Measurements from ENCODE around the gene RWDD4.

RWDD4 gene

GRCh38 chr4:183636503-183636902 lies 22.5 kb downstream of the RWDD4 start:
- TF ChIP-seq, protein P1, sequence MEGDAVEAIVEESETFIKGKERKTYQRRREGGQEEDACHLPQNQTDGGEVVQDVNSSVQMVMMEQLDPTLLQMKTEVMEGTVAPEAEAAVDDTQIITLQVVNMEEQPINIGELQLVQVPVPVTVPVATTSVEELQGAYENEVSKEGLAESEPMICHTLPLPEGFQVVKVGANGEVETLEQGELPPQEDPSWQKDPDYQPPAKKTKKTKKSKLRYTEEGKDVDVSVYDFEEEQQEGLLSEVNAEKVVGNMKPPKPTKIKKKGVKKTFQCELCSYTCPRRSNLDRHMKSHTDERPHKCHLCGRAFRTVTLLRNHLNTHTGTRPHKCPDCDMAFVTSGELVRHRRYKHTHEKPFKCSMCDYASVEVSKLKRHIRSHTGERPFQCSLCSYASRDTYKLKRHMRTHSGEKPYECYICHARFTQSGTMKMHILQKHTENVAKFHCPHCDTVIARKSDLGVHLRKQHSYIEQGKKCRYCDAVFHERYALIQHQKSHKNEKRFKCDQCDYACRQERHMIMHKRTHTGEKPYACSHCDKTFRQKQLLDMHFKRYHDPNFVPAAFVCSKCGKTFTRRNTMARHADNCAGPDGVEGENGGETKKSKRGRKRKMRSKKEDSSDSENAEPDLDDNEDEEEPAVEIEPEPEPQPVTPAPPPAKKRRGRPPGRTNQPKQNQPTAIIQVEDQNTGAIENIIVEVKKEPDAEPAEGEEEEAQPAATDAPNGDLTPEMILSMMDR (IDR thresholded peaks at IDR 0.05): no peak
- intact Hi-C loops (cut with DNase I; ENCODE audit: low total_unique reads): no loop called here
- peak overlapping the region; percentile 43 to 61 for H3K27ac ChIP-seq

DNA sequence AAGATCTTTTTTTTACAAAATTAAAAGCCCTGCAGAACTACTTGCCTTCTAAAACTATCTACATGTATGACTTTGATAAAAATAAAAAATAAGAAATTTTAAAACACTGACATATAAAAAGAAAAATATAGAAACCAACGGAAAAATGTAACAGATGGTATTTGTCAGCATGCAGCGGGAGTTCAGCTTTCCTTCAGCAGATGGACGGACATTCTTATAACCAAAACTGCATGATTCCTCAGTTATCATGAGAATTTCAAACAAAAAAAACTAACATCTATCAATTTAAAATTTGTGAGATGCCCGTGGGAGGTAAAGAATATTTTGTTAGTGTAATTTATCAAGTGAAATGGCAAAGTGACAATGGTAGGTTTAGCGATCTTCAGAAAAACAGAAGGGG lies 23.2 kb downstream of the RWDD4 start:
- no peaks in the 10 kb centered on the region for H3K27me3 ChIP-seq
- TF ChIP-seq, protein P1 (IDR thresholded peaks at IDR 0.05): no peak
- no peak overlapping the region for H3K4me3 ChIP-seq
- intact Hi-C loops (cut with DNase I; ENCODE audit: low total_unique reads): no loop called here
- peaks cover 0 to 36% (median 18%) of the 10 kb centered on the region in 4 donors for H3K4me1 ChIP-seq
- H3K27ac ChIP-seq: peak overlapping the region in 1 of 2 donors; percentile 61
- no peaks in the 10 kb centered on the region for H3K9me3 ChIP-seq
- DNase-seq: no peak
- no peaks in the 10 kb centered on the region for H3K36me3 ChIP-seq

More at GRCh38 chr4:183636503-183636902, 22.5 kb downstream of the RWDD4 start:
- DNase-seq: no peak
- no peaks in the 10 kb centered on the region for H3K9me3 ChIP-seq
- peaks cover 0 to 36% (median 18%) of the 10 kb centered on the region in 4 donors for H3K4me1 ChIP-seq
- H3K4me3 ChIP-seq: peak overlapping the region; percentile 27 to 34
- H3K36me3 ChIP-seq: peaks cover 0 to 2% (median 0%) of the 10 kb centered on the region in 3 donors
- H3K27me3 ChIP-seq: no peaks in the 10 kb centered on the region

DNA sequence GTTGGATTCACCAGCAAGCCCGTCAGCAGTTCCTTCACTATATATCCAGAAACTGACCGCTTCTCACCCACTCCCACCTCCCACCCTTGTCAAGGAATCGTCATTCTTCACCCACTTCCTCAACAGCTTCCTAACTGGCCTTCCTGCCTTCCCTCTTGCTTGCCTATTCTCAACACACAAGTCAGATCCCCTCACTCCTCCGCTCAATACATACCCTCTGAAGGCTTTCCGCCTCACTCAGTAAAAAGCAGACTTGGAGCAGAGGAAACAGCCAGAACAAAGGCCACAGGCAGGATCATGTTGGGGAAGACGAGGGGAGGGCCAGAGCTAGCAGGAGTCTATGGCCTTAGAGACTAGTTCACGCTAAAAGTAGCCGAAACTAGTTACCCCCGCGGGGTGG lies 23.7 kb downstream of the RWDD4 start:
- no peak overlapping the region for H3K27ac ChIP-seq
- TF ChIP-seq, protein P1 (IDR thresholded peaks at IDR 0.05): no peak
- H3K9me3 ChIP-seq: no peaks in the 10 kb centered on the region
- intact Hi-C loops (cut with DNase I; ENCODE audit: low total_unique reads): no loop called here
- no peaks in the 10 kb centered on the region for H3K27me3 ChIP-seq
- no peak overlapping the region for H3K4me3 ChIP-seq
- DNase-seq: no peak
- H3K36me3 ChIP-seq: no peaks in the 10 kb centered on the region
- H3K4me1 ChIP-seq: peaks cover 0 to 36% (median 18%) of the 10 kb centered on the region in 4 donors

DNA sequence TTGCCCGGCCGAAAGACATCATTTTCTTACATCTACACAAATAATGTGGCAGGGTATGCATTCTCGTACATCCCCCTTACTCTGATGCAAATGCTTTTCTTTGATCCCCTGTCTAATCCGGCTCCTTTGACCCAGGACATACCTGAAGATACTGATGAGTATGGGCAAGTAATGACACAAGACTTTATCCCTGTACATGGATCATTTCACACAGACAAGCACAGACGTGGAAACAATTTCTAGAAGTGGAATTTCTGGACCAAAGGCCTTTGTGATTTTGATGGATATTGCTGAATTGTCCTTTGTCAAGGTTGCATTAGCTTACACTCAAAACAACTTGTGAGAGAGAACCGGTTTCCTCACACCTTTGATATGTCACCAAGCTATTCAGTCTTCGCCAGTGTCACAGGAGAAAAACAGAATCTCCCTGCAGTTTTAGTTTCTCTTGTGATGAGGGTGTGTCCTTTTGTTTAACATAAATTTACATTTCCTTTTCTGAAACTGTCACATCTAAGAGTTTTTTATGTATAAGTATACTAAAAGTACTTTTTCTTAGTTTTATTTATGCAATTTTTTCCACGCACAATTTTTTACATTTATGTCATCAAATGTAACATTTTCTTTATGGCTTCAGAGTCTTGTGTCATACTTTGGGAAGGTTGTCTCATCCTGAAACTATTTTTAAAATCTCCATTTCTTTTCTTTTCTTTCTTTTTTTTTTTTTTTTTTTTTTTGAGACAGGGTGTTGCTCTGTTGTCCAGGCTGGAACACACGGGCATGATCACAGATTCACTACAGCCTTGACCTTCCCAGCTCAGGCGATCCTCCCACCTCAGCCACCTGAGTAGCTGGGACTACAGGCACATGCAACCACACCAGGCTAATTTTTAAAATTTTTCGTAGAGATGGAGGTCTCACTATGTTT lies 25.2 kb downstream of the RWDD4 start:
- H3K4me1 ChIP-seq: peaks cover 0 to 28% (median 13%) of the 10 kb centered on the region in 4 donors
- no peaks in the 10 kb centered on the region for H3K9me3 ChIP-seq
- no peak for DNase-seq
- intact Hi-C loops (cut with DNase I; ENCODE audit: low total_unique reads): no loop called here
- TF ChIP-seq, protein P1 (IDR thresholded peaks at IDR 0.05): no peak
- no peak overlapping the region for H3K4me3 ChIP-seq
- no peaks in the 10 kb centered on the region for H3K36me3 ChIP-seq
- H3K27me3 ChIP-seq: no peaks in the 10 kb centered on the region
- H3K27ac ChIP-seq: no peak overlapping the region

DNA sequence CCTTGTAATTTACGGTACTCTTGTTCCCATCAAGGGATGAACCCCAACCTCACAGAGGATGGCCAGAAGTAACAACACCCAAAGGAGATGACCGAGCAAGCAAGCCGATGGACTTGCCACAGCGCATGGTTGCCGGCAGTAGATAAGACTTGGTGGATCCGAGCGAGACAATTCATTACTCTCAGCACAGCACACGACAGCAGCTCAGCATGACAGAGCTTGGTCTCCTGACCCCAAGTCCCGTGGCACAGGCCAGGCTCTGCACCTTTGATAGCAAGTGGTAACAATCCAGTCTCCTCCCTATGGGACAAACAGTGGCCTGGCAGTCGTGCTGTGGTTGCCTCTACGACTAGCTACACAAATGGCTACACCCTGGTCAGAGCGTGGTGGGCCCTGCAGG lies 26.3 kb downstream of the RWDD4 start:
- H3K27ac ChIP-seq: no peak overlapping the region
- no peaks in the 10 kb centered on the region for H3K27me3 ChIP-seq
- TF ChIP-seq, protein P1 (IDR thresholded peaks at IDR 0.05): no peak
- peaks cover 0 to 17% (median 11%) of the 10 kb centered on the region in 4 donors for H3K4me1 ChIP-seq
- no peaks in the 10 kb centered on the region for H3K9me3 ChIP-seq
- no peaks in the 10 kb centered on the region for H3K36me3 ChIP-seq
- no peak for DNase-seq
- no peak overlapping the region for H3K4me3 ChIP-seq
- intact Hi-C loops (cut with DNase I; ENCODE audit: low total_unique reads): no loop called here

All from tibial artery (tissue), 4 donors.